ENCODE data around the gene AGBL2. TPM values are rescaled to one million over a fixed set of nuclear protein-coding genes. Genes with fewer than 3 reads are reported as not detected.
A peak's percentile ranks its signal among the peaks of the same experiment; 100 is the strongest.

The AGBL2 gene
- total RNA-seq, 5 donors from 2014 or later (not counting 1 experiment from before 2014, with no cell fraction given) = 6.0 to 10.4 (median 8.8) TPM

GRCh38 chr11:47617417-47617809, 97.8 kb downstream of the AGBL2 start:
- no peaks in the 10 kb centered on the region for H3K27me3 ChIP-seq (replicated peaks in 1 of 2; ENCODE audit: control insufficient read depth in 2 of 2, extremely low read depth in 1 of 2, insufficient read depth in 2 of 2, low read length in 1 of 2)
- peaks cover 5 to 27% of the 10 kb centered on the region in 2 donors for H3K36me3 ChIP-seq (ENCODE audit: control insufficient read depth in 2 of 2, extremely low read depth in 1 of 2, insufficient read depth in 1 of 2, low read length in 1 of 2)
- no peaks in the 10 kb centered on the region for H3K9me3 ChIP-seq
- H3K27me3 Mint-ChIP-seq = no peaks in the 10 kb centered on the region
- CTCF ChIA-PET = no interaction called here
- H3K4me3 ChIP-seq (ENCODE audit: control insufficient read depth in 1 of 2, extremely low read depth in 1 of 2, low read length in 1 of 2) = no peak overlapping the region
- WGBS (ENCODE audit: insufficient coverage) = no CpG with 5 or more reads among the region's 3 CpGs
- POLR2A ChIA-PET = no interaction called here
- H3K27ac ChIP-seq (ENCODE audit: low read length) = no peak overlapping the region
- DNase-seq (no peak), ATAC-seq (replicated peaks in 1 of 4) (no peak)
- H3K27ac Mint-ChIP-seq = no peak overlapping the region
- H3K36me3 Mint-ChIP-seq = peaks cover 19% of the 10 kb centered on the region
- H3K4me1 ChIP-seq (ENCODE audit: control insufficient read depth in 1 of 2, extremely low read depth in 1 of 2, insufficient read depth in 2 of 2, low read length in 2 of 2) = no peaks in the 10 kb centered on the region
- no peak overlapping the region for H3K4me3 Mint-ChIP-seq
- H3K9me3 Mint-ChIP-seq = no peaks in the 10 kb centered on the region
- H3K4me1 Mint-ChIP-seq = no peaks in the 10 kb centered on the region

- no peaks in the 10 kb centered on the region for H3K4me1 Mint-ChIP-seq
- H3K36me3 Mint-ChIP-seq = peaks cover 16% of the 10 kb centered on the region
- Histone ChIP-seq H3K36me3 (ENCODE audit: control insufficient read depth in 2 of 2, extremely low read depth in 1 of 2, insufficient read depth in 1 of 2, low read length in 1 of 2) (peaks cover 5 to 22% of the 10 kb centered on the region in 2 donors), H3K4me1 (ENCODE audit: control insufficient read depth in 1 of 2, extremely low read depth in 1 of 2, insufficient read depth in 2 of 2, low read length in 2 of 2) (no peaks in the 10 kb centered on the region), H3K27me3 (replicated peaks in 1 of 2; ENCODE audit: control insufficient read depth in 2 of 2, extremely low read depth in 1 of 2, insufficient read depth in 2 of 2, low read length in 1 of 2) (no peaks in the 10 kb centered on the region), H3K4me3 (ENCODE audit: control insufficient read depth in 1 of 2, extremely low read depth in 1 of 2, low read length in 1 of 2) (no peak overlapping the region), H3K27ac (ENCODE audit: low read length) (no peak overlapping the region), H3K9me3 (no peaks in the 10 kb centered on the region)
- 96% methylated on average over 4 of the region's 10 CpGs for WGBS (ENCODE audit: insufficient coverage)
- ATAC-seq (replicated peaks in 1 of 4) = no peak
- H3K4me3 Mint-ChIP-seq = no peak overlapping the region
- ChIA-PET CTCF (no interaction called here), POLR2A (no interaction called here)
- no peak overlapping the region for H3K27ac Mint-ChIP-seq
- H3K9me3 Mint-ChIP-seq = no peaks in the 10 kb centered on the region
- no peaks in the 10 kb centered on the region for H3K27me3 Mint-ChIP-seq
- peak in 3 of 35 experiments; percentile 6 to 22 (median 11) for DNase-seq
Measured at GRCh38 chr11:47616726-47617416, 98.3 kb downstream of the AGBL2 start.

GRCh38 chr11:47615249-47615648, 99.9 kb downstream of the AGBL2 start:
- no peak for DNase-seq
- no peak overlapping the region for H3K27ac ChIP-seq (ENCODE audit: low read length)
- H3K9me3 ChIP-seq = no peaks in the 10 kb centered on the region
- H3K9me3 Mint-ChIP-seq = no peaks in the 10 kb centered on the region
- peaks cover 9% of the 10 kb centered on the region in 2 donors for H3K36me3 ChIP-seq (ENCODE audit: control insufficient read depth in 2 of 2, extremely low read depth in 1 of 2, insufficient read depth in 1 of 2, low read length in 1 of 2)
- H3K4me1 ChIP-seq (ENCODE audit: control insufficient read depth in 1 of 2, extremely low read depth in 1 of 2, insufficient read depth in 2 of 2, low read length in 2 of 2) = no peaks in the 10 kb centered on the region
- POLR2A ChIA-PET = no interaction called here
- H3K27me3 Mint-ChIP-seq = no peaks in the 10 kb centered on the region
- ATAC-seq (replicated peaks in 1 of 4) = no peak
- H3K4me3 ChIP-seq (ENCODE audit: control insufficient read depth in 1 of 2, extremely low read depth in 1 of 2, low read length in 1 of 2) = no peak overlapping the region
- peaks cover 0 to 3% (median 0%) of the 10 kb centered on the region in 3 donors for H3K4me1 Mint-ChIP-seq
- no peak overlapping the region for H3K27ac Mint-ChIP-seq
- CTCF ChIA-PET = no interaction called here
- H3K4me3 Mint-ChIP-seq = no peak overlapping the region
- H3K27me3 ChIP-seq (replicated peaks in 1 of 2; ENCODE audit: control insufficient read depth in 2 of 2, extremely low read depth in 1 of 2, insufficient read depth in 2 of 2, low read length in 1 of 2) = no peaks in the 10 kb centered on the region
- H3K36me3 Mint-ChIP-seq = peaks cover 11% of the 10 kb centered on the region

- CTCF ChIA-PET = no interaction called here
- POLR2A ChIA-PET = no interaction called here
- Mint-ChIP-seq H3K9me3 (no peaks in the 10 kb centered on the region), H3K27ac (no peak overlapping the region), H3K4me3 (no peak overlapping the region), H3K27me3 (no peaks in the 10 kb centered on the region), H3K4me1 (peaks cover 0 to 3% (median 0%) of the 10 kb centered on the region in 3 donors), H3K36me3 (peaks cover 4% of the 10 kb centered on the region)
- Histone ChIP-seq H3K27me3 (replicated peaks in 1 of 2; ENCODE audit: control insufficient read depth in 2 of 2, extremely low read depth in 1 of 2, insufficient read depth in 2 of 2, low read length in 1 of 2) (no peaks in the 10 kb centered on the region), H3K4me3 (ENCODE audit: control insufficient read depth in 1 of 2, extremely low read depth in 1 of 2, low read length in 1 of 2) (no peak overlapping the region), H3K27ac (ENCODE audit: low read length) (no peak overlapping the region), H3K36me3 (ENCODE audit: control insufficient read depth in 2 of 2, extremely low read depth in 1 of 2, insufficient read depth in 1 of 2, low read length in 1 of 2) (peaks cover 4 to 5% of the 10 kb centered on the region in 2 donors), H3K9me3 (no peaks in the 10 kb centered on the region), H3K4me1 (ENCODE audit: control insufficient read depth in 1 of 2, extremely low read depth in 1 of 2, insufficient read depth in 2 of 2, low read length in 2 of 2) (no peaks in the 10 kb centered on the region)
- 68% methylated on average over 3 of the region's 6 CpGs for WGBS (ENCODE audit: insufficient coverage)
- DNase-seq (peak in 1 of 35 experiments; percentile 5), ATAC-seq (replicated peaks in 1 of 4) (no peak)
Measured at GRCh38 chr11:47611348-47611794, 103.8 kb downstream of the AGBL2 start.

- 20% methylated on average over 3 of the region's 3 CpGs for WGBS (ENCODE audit: insufficient coverage)
- ATAC-seq (replicated peaks in 1 of 4) (no peak), DNase-seq (no peak)
- CTCF ChIA-PET = no interaction called here
- Mint-ChIP-seq H3K36me3 (peaks cover 9% of the 10 kb centered on the region), H3K27me3 (no peaks in the 10 kb centered on the region), H3K9me3 (no peaks in the 10 kb centered on the region), H3K4me3 (no peak overlapping the region), H3K4me1 (peaks cover 0 to 3% (median 0%) of the 10 kb centered on the region in 3 donors), H3K27ac (no peak overlapping the region)
- POLR2A ChIA-PET = no interaction called here
- Histone ChIP-seq H3K4me3 (ENCODE audit: control insufficient read depth in 1 of 2, extremely low read depth in 1 of 2, low read length in 1 of 2) (no peak overlapping the region), H3K4me1 (ENCODE audit: control insufficient read depth in 1 of 2, extremely low read depth in 1 of 2, insufficient read depth in 2 of 2, low read length in 2 of 2) (no peaks in the 10 kb centered on the region), H3K36me3 (ENCODE audit: control insufficient read depth in 2 of 2, extremely low read depth in 1 of 2, insufficient read depth in 1 of 2, low read length in 1 of 2) (peaks cover 4 to 5% of the 10 kb centered on the region in 2 donors), H3K9me3 (no peaks in the 10 kb centered on the region), H3K27ac (ENCODE audit: low read length) (no peak overlapping the region), H3K27me3 (replicated peaks in 1 of 2; ENCODE audit: control insufficient read depth in 2 of 2, extremely low read depth in 1 of 2, insufficient read depth in 2 of 2, low read length in 1 of 2) (no peaks in the 10 kb centered on the region)
Measured at GRCh38 chr11:47609675-47610074, 105.5 kb downstream of the AGBL2 start.

Other genes starting within 250 kb of the AGBL2 start
- 100 to 1,000 TPM; 109 to 124 (median 123) TPM for gene CELF1, start 162.2 kb downstream of the AGBL2 start, total RNA-seq
- gene PTPMT1, start 149.8 kb downstream of the AGBL2 start, total RNA-seq = 10 to 100 TPM; 14.9 to 25.3 (median 25.0) TPM
- 10 to 100 TPM; 19.1 to 23.6 (median 21.6) TPM for gene KBTBD4, start 136.4 kb downstream of the AGBL2 start, total RNA-seq
- 100 to 1,000 TPM in 1 of 5 donors, 10 to 100 TPM in 4; 69.1 to 105 (median 76.1) TPM for gene NDUFS3, start 136.3 kb downstream of the AGBL2 start, total RNA-seq
- gene FAM180B, start 128.7 kb downstream of the AGBL2 start, total RNA-seq = under 1 TPM in 3 of 5 donors, not detected in 2; 0.20 to 0.51 (median 0.28) TPM
- gene C1QTNF4, start 121.0 kb downstream of the AGBL2 start, total RNA-seq = 1 to 10 TPM in 3 of 5 donors, under 1 TPM in 2; 0.53 to 2.0 (median 1.5) TPM
- gene MTCH2, start 72.8 kb downstream of the AGBL2 start, total RNA-seq = 10 to 100 TPM; 20.4 to 32.1 (median 26.7) TPM
- 100 to 1,000 TPM; 249 to 308 (median 276) TPM for gene FNBP4, start 52.0 kb upstream of the AGBL2 start, total RNA-seq
- 10 to 100 TPM; 47.1 to 65.6 (median 52.5) TPM for gene NUP160, start 133.0 kb upstream of the AGBL2 start, total RNA-seq

All from T-cell (primary cell).